Esophagus squamous epithelium (tissue), 4 donors: ENCODE measurements around the gene CCDC68.
"Not testable (repeated sequence)": the region's sequence is repeated elsewhere in the genome, so short reads cannot be mapped to it uniquely, and the experiment has no call there.

ENCODE experiments used
- POLR2A ChIP-seq, 4 donors: fragments of 450-650 bp; IDR thresholded peaks; one replicate each; pipeline ENCODE4 v1.6.1; 2017; ENCODE audit warnings: antibody characterized with exemption in 4 of 4, mild to moderate bottlenecking in 4 of 4, moderate library complexity in 3 of 4
- TF ChIP-seq, protein P1 (sequence below), 6 experiments: fragments of 450-650 bp in 4 of 6; fragments of 200-600 bp in 2 of 6; sonication (generic) in 2 of 6; IDR thresholded peaks; one replicate each; pipeline ENCODE4 v1.5.1; 2016 to 2019; ENCODE audit warnings: antibody characterized with exemption in 6 of 6, mild to moderate bottlenecking in 4 of 6, moderate library complexity in 4 of 6

DNA sequence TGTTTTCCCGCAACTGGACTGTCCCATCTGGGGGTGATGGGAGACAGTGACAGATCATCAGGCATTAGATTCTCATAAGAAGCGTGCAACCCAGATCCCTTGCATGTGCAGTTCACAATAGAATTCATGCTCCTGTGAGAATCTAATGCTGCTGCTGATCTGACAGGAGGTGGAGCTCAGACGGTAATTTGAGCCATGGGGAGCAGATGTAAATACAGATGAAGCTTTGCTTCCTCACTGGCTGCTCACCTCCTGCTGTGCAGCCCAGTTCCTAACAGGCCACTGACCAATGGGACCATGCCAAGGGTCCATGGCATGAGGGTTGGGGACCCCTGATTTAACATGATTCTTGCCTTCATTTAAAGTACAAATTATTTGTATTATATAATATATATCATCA is 104.2 kb downstream of the CCDC68 start:
- TF ChIP-seq, protein P1, sequence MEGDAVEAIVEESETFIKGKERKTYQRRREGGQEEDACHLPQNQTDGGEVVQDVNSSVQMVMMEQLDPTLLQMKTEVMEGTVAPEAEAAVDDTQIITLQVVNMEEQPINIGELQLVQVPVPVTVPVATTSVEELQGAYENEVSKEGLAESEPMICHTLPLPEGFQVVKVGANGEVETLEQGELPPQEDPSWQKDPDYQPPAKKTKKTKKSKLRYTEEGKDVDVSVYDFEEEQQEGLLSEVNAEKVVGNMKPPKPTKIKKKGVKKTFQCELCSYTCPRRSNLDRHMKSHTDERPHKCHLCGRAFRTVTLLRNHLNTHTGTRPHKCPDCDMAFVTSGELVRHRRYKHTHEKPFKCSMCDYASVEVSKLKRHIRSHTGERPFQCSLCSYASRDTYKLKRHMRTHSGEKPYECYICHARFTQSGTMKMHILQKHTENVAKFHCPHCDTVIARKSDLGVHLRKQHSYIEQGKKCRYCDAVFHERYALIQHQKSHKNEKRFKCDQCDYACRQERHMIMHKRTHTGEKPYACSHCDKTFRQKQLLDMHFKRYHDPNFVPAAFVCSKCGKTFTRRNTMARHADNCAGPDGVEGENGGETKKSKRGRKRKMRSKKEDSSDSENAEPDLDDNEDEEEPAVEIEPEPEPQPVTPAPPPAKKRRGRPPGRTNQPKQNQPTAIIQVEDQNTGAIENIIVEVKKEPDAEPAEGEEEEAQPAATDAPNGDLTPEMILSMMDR (IDR thresholded peaks at IDR 0.05) = not testable (repeated sequence)
- TF ChIP-seq POLR2A (IDR thresholded peaks at IDR 0.05) = not testable (repeated sequence)
